ENCODE results near the gene AGO3. TPM values are rescaled to one million over a fixed set of nuclear protein-coding genes. Genes with fewer than 3 reads are reported as not detected.

The AGO3 gene
- total RNA-seq, 6 experiments from 2014 or later: 18.3 to 24.0 (median 21.4) TPM

GRCh38 chr1:36055706-36056105, 124.8 kb downstream of the AGO3 start:
- Mint-ChIP-seq H3K4me1 (ENCODE audit: low read depth) (no peaks in the 10 kb centered on the region), H3K27ac (no peak overlapping the region), H3K27me3 (ENCODE audit: insufficient read depth) (no peaks in the 10 kb centered on the region), H3K4me3 (no peak overlapping the region), H3K36me3 (ENCODE audit: low read depth) (no peaks in the 10 kb centered on the region; the same call in 1 of the 2 replicates), H3K9me3 (no peaks in the 10 kb centered on the region)
- TF ChIP-seq, protein P1, sequence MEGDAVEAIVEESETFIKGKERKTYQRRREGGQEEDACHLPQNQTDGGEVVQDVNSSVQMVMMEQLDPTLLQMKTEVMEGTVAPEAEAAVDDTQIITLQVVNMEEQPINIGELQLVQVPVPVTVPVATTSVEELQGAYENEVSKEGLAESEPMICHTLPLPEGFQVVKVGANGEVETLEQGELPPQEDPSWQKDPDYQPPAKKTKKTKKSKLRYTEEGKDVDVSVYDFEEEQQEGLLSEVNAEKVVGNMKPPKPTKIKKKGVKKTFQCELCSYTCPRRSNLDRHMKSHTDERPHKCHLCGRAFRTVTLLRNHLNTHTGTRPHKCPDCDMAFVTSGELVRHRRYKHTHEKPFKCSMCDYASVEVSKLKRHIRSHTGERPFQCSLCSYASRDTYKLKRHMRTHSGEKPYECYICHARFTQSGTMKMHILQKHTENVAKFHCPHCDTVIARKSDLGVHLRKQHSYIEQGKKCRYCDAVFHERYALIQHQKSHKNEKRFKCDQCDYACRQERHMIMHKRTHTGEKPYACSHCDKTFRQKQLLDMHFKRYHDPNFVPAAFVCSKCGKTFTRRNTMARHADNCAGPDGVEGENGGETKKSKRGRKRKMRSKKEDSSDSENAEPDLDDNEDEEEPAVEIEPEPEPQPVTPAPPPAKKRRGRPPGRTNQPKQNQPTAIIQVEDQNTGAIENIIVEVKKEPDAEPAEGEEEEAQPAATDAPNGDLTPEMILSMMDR (IDR thresholded peaks at IDR 0.05): no peak
- DNase-seq: no peak

DNA sequence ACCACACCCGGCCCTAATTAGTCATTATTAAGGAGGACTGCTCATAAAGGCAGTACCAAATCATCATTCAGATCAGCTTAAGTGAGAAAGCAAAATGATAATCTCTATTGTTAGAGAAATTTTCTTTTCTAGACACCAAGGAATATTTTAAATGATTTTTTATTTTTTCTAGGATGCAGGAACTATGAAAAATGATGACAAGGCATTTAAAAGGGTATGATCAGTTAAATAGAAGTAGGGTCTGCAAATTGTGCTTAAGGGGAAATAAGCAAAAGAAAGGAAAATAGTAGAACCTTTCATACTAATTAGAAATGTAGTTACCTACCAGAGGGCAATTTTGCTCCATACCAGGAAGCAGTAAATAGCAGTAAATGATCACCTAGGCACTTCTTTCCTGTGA, 131.4 kb downstream of the AGO3 start:
- TF ChIP-seq, protein P1 (IDR thresholded peaks at IDR 0.05): no peak
- DNase-seq: no peak

GRCh38 chr1:36067871-36068270, 137.0 kb downstream of the AGO3 start:
- Mint-ChIP-seq H3K9me3 (no peaks in the 10 kb centered on the region), H3K4me3 (no peak overlapping the region), H3K27me3 (ENCODE audit: insufficient read depth) (no peaks in the 10 kb centered on the region), H3K4me1 (ENCODE audit: low read depth) (no peaks in the 10 kb centered on the region), H3K27ac (no peak overlapping the region), H3K36me3 (ENCODE audit: low read depth) (no peaks in the 10 kb centered on the region)
- DNase-seq: no peak
- TF ChIP-seq, protein P1 (IDR thresholded peaks at IDR 0.05): no peak

More for the DNA sequence above, 131.4 kb downstream of the AGO3 start:
- Mint-ChIP-seq H3K4me1 (ENCODE audit: low read depth) (no peaks in the 10 kb centered on the region), H3K36me3 (ENCODE audit: low read depth) (no peaks in the 10 kb centered on the region; the same call in 1 of the 2 replicates), H3K27me3 (ENCODE audit: insufficient read depth) (no peaks in the 10 kb centered on the region), H3K4me3 (no peak overlapping the region), H3K27ac (no peak overlapping the region), H3K9me3 (no peaks in the 10 kb centered on the region)

- Mint-ChIP-seq H3K4me1 (ENCODE audit: low read depth) (no peaks in the 10 kb centered on the region), H3K4me3 (no peak overlapping the region), H3K36me3 (ENCODE audit: low read depth) (no peaks in the 10 kb centered on the region), H3K27ac (no peak overlapping the region), H3K27me3 (ENCODE audit: insufficient read depth) (no peaks in the 10 kb centered on the region), H3K9me3 (no peaks in the 10 kb centered on the region)
- TF ChIP-seq, protein P1 (IDR thresholded peaks at IDR 0.05): no peak
- no peak for DNase-seq
These were observed 138.0 kb downstream of the AGO3 start for GRCh38 chr1:36068866-36069265.

DNA sequence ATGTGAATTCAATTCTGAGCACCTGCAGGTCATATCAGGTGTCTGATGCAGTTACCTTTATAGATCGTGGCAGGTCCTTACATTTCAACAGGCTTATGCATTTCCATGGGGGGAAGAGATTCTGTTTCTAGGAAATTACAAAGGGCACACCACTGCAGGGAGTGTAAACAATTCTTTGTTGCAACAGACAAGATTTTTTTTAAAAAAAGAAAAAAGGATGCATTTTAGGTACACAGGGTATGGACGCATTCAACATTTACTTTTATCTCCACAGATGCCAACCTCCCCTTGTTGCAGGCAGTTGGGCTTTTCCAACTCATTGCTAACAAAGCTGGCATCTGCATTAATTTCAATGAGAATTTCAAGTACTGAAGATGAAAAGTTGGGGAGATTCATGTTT, 139.4 kb downstream of the AGO3 start:
- Mint-ChIP-seq H3K27me3 (ENCODE audit: insufficient read depth) (peaks cover 3% of the 10 kb centered on the region), H3K9me3 (no peaks in the 10 kb centered on the region), H3K4me1 (ENCODE audit: low read depth) (no peaks in the 10 kb centered on the region), H3K4me3 (no peak overlapping the region), H3K27ac (no peak overlapping the region), H3K36me3 (ENCODE audit: low read depth) (no peaks in the 10 kb centered on the region)
- TF ChIP-seq, protein P1 (IDR thresholded peaks at IDR 0.05): no peak
- DNase-seq: no peak
